ENCODE results near the gene CIROP.

CIROP gene

GRCh38 chr14:23051141-23052057 is 53.4 kb downstream of the CIROP start:
- DNase-seq (ENCODE audit: low read depth in 3 of 3) = no peak
